CD14-positive monocyte (primary cell): ENCODE measurements around the gene POLE. TPM values are rescaled to one million over a fixed set of nuclear protein-coding genes. Genes with fewer than 3 reads are reported as not detected.

Experiments
- DNase-seq, 3 donors: peaks; one replicate each; pipeline ENCODE4 v3.0.0-alpha.2; 2011 to 2022
- H2AFZ ChIP-seq: 2 replicates; pipeline ENCODE4 v1.6.0; 2012; ENCODE audit warnings: mild to moderate bottlenecking, low read depth, low read length, inconsistent platforms; ENCODE audit not compliant: insufficient read depth, poor library complexity, severe bottlenecking
- H3K27ac ChIP-seq, 2 donors: 1 replicate in 1 of 2; 2 replicates in 1 of 2; pipeline ENCODE4 v1.5.1; 2012 to 2013; ENCODE audit warnings: low read length in 2 of 2, control low read depth in 1 of 2, inconsistent platforms in 1 of 2, low read depth in 1 of 2, mild to moderate bottlenecking in 1 of 2
- H3K27me3 ChIP-seq, 2 donors: one replicate each; pipeline versions ENCODE4 v1.6.0 to v1.6.1; 2011 to 2013; ENCODE audit warnings: low read length in 2 of 2; ENCODE audit not compliant: control insufficient read depth in 2 of 2, insufficient read depth in 2 of 2
- H3K36me3 ChIP-seq, 2 donors: replicated peaks in 1 of 2; 1 replicate in 1 of 2; 2 replicates in 1 of 2; pipeline versions ENCODE4 v1.5.1 to v1.6.1; 2012 to 2013; ENCODE audit warnings: low read length in 2 of 2, control low read depth in 1 of 2, inconsistent platforms in 1 of 2, mild to moderate bottlenecking in 1 of 2; ENCODE audit not compliant: insufficient read depth in 2 of 2, control insufficient read depth in 1 of 2
- H3K4me1 ChIP-seq, 2 donors: 1 replicate in 1 of 2; 2 replicates in 1 of 2; pipeline versions ENCODE4 v1.5.1 to v1.6.1; 2012 to 2013; ENCODE audit warnings: low read length in 2 of 2, control low read depth in 1 of 2, inconsistent platforms in 1 of 2, mild to moderate bottlenecking in 1 of 2, moderate library complexity in 1 of 2; ENCODE audit not compliant: insufficient read depth in 2 of 2, control insufficient read depth in 1 of 2
- H3K4me2 ChIP-seq: replicated peaks from 2 replicates; pipeline ENCODE3; 2012; ENCODE audit warnings: low read length, moderate library complexity, mild to moderate bottlenecking; ENCODE audit not compliant: poor library complexity, severe bottlenecking; ENCODE audit errors: extremely low read depth
- H3K4me3 ChIP-seq, 3 experiments: fragments of 200-600 bp in 1 of 3; sonication (generic) in 1 of 3; replicated peaks in 1 of 3; 1 replicate in 2 of 3; 2 replicates in 1 of 3; pipeline ENCODE4 v1.5.1; 2011 to 2013; ENCODE audit warnings: low read length in 3 of 3, mild to moderate bottlenecking in 3 of 3, control low read depth in 2 of 3, low read depth in 2 of 3, inconsistent platforms in 1 of 3, moderate library complexity in 1 of 3
- H3K79me2 ChIP-seq: 2 replicates; pipeline ENCODE4 v1.6.0; 2012; ENCODE audit warnings: mild to moderate bottlenecking, control low read depth, inconsistent platforms, low read length, moderate library complexity; ENCODE audit not compliant: insufficient read depth
- H3K9ac ChIP-seq: 2 replicates; pipeline ENCODE4 v1.6.0; 2017; ENCODE audit warnings: low read length, mild to moderate bottlenecking; ENCODE audit not compliant: insufficient read depth, poor library complexity, severe bottlenecking
- H3K9me3 ChIP-seq, 2 donors: replicated peaks in 1 of 2; 1 replicate in 1 of 2; 2 replicates in 1 of 2; pipeline versions ENCODE4 v1.5.1 to v1.6.1; 2012 to 2013; ENCODE audit warnings: low read length in 2 of 2, control low read depth in 1 of 2; ENCODE audit not compliant: control insufficient read depth in 1 of 2, insufficient read depth in 1 of 2
- H4K20me1 ChIP-seq: 2 replicates; pipeline ENCODE4 v1.6.0; 2012; ENCODE audit warnings: mild to moderate bottlenecking, low read length, control low read depth, moderate library complexity; ENCODE audit not compliant: insufficient read depth
- H3K27ac Mint-ChIP-seq, 7 donors: one replicate each; pipeline ENCODE4 v1.8.0; 2020; ENCODE audit warnings: mild to moderate bottlenecking in 7 of 7, mixed read lengths in 7 of 7, moderate library complexity in 6 of 7, inconsistent platforms in 2 of 7
- H3K27me3 Mint-ChIP-seq, 3 donors: one replicate each; pipeline ENCODE4 v1.8.0; 2021 to 2022; ENCODE audit warnings: low read depth in 3 of 3, mild to moderate bottlenecking in 3 of 3, mixed read lengths in 3 of 3, moderate library complexity in 3 of 3, inconsistent platforms in 1 of 3
- H3K36me3 Mint-ChIP-seq, 2 donors: one replicate each; pipeline ENCODE4 v1.8.0; 2020; ENCODE audit warnings: mixed read lengths in 2 of 2, inconsistent platforms in 1 of 2, mild to moderate bottlenecking in 1 of 2
- H3K4me1 Mint-ChIP-seq: one replicate; pipeline ENCODE4 v1.8.0; 2020; ENCODE audit warnings: mild to moderate bottlenecking, mixed read lengths
- H3K4me3 Mint-ChIP-seq, 2 donors: one replicate each; pipeline ENCODE4 v1.8.0; 2020; ENCODE audit warnings: mild to moderate bottlenecking in 2 of 2, mixed read lengths in 2 of 2, moderate library complexity in 1 of 2
- H3K9me3 Mint-ChIP-seq, 7 donors: one replicate each; pipeline ENCODE4 v1.8.0; 2020 to 2022; ENCODE audit warnings: mixed read lengths in 7 of 7, mild to moderate bottlenecking in 6 of 7, moderate library complexity in 6 of 7, inconsistent platforms in 2 of 7
- WGBS: methylation state at CpG from one replicate; pipeline ENCODE4 v1.1.5; 2013; ENCODE audit warnings: missing lambda C conversion rate; ENCODE audit not compliant: insufficient coverage; 5-methylcytosine and 5-hydroxymethylcytosine counted together
- intact Hi-C, 2 donors: fragments of 100-400 bp; cut with micrococcal nuclease; formaldehyde crosslinking; loops; one replicate each; pipeline versions ENCODE4 v1.15.0 to v1.15.1; 2023
- polyA plus RNA-seq, 3 donors: library from polyadenylated mRNA; depleted of rRNA in 1 of 3; unstranded in 2 of 3; stranded (reverse) in 1 of 3; fragments of 300-500 nt in 2 of 3; fragments of >200 nt in 1 of 3; fragmentation: Illumina TruSeq in 2 of 3; gene quantifications; 1 replicate in 2 of 3; 2 replicates in 1 of 3; pipeline ENCODE4 v1.2.3, GENCODE V29; 2012 to 2021
- TF ChIP-seq, protein P1 (sequence below): fragments of 200-600 bp; IDR thresholded peaks from one replicate; pipeline ENCODE4 v1.8.0; 2022; ENCODE audit warnings: antibody characterized with exemption, mild to moderate bottlenecking

The POLE gene
- polyA plus RNA-seq, 3 donors, result 1.00 to 24.2 (median 2.2) TPM

DNA sequence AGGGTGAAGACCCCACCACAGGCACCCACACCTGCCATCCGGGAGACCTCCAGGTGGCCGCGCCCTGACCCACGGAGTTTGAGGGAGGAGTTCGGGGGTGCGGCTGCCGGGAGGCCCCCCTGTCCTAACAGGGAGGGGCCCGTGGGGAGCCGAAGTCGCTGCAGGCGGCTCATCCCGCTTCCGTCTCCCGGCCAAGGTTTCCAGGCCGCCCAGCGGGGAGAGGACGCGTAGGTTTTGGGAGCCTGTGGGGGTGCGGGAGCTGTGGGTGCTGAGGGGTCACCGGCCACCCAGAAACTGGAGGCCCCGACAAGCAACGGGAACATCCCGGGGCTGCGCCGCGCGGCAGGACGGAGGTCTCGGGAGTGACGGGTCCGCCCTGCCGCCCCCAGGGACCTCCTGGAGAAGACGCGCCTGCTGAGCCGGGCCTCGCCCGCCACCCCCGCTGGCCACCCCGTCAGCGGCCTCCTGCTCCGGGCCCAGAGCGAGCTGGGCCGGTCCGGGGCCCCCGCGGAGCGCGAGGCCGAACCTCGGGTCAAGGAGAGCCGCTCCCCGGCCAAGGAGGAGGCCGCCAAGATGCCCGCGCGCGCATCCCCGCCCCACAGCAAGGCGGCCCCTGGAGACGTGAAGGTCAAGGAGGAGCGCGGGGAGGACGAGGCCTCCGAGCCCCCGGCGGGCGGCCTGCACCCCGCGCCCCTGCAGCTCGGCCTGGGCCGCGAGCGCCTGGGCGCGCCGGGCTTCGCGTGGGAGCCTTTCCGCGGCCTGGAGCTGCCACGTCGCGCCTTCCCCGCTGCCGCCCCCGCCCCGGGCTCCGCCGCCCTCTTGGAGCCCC lies 104.3 kb downstream of the POLE start:
- H3K9ac ChIP-seq, result no peak overlapping the region
- Mint-ChIP-seq H3K4me1 (no peaks in the 10 kb centered on the region), H3K4me3 (no peak overlapping the region), H3K9me3 (peaks cover 0 to 6% (median 0%) of the 10 kb centered on the region in 7 donors), H3K36me3 (peaks cover 22 to 46% of the 10 kb centered on the region in 2 donors), H3K27me3 (peaks cover 0 to 2% (median 2%) of the 10 kb centered on the region in 3 donors), H3K27ac (no peak overlapping the region)
- H3K27ac ChIP-seq, result no peak overlapping the region
- peaks cover 0 to 9% of the 10 kb centered on the region in 2 donors for H3K9me3 ChIP-seq
- no peaks in the 10 kb centered on the region for H3K27me3 ChIP-seq
- WGBS, result 95% methylated on average over 73 of the region's 89 CpGs
- intact Hi-C loops, result no loop called here
- no peak overlapping the region for H3K4me3 ChIP-seq
- H3K36me3 ChIP-seq, result peaks cover 17 to 22% of the 10 kb centered on the region in 2 donors
- H2AFZ ChIP-seq, result no peak overlapping the region
- no peak overlapping the region for H3K4me2 ChIP-seq
- no peaks in the 10 kb centered on the region for H4K20me1 ChIP-seq
- no peaks in the 10 kb centered on the region for H3K79me2 ChIP-seq
- H3K4me1 ChIP-seq, result no peaks in the 10 kb centered on the region
- no peak for DNase-seq
- TF ChIP-seq, protein P1, sequence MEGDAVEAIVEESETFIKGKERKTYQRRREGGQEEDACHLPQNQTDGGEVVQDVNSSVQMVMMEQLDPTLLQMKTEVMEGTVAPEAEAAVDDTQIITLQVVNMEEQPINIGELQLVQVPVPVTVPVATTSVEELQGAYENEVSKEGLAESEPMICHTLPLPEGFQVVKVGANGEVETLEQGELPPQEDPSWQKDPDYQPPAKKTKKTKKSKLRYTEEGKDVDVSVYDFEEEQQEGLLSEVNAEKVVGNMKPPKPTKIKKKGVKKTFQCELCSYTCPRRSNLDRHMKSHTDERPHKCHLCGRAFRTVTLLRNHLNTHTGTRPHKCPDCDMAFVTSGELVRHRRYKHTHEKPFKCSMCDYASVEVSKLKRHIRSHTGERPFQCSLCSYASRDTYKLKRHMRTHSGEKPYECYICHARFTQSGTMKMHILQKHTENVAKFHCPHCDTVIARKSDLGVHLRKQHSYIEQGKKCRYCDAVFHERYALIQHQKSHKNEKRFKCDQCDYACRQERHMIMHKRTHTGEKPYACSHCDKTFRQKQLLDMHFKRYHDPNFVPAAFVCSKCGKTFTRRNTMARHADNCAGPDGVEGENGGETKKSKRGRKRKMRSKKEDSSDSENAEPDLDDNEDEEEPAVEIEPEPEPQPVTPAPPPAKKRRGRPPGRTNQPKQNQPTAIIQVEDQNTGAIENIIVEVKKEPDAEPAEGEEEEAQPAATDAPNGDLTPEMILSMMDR, result no peak

DNA sequence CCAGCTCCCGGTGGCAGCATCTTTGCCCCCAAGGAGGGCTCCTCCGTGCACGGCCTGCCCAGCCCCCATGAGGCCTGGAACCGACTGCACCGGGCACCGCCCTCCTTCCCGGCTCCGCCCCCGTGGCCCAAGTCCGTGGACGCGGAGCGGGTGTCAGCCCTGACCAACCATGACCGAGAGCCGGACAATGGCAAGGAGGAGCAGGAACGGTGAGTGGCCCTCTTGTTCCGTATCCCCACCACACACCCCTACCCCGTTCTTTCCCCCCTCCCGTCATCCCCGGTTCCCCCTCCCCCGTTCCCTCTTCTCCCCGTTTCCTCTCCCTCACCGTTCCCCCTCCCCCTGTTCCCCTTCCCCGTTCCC lies 105.1 kb downstream of the POLE start:
- H3K4me3 Mint-ChIP-seq, result no peak overlapping the region
- peaks cover 0 to 9% of the 10 kb centered on the region in 2 donors for H3K9me3 ChIP-seq

More for the DNA sequence above, 105.1 kb downstream of the POLE start:
- H4K20me1 ChIP-seq, result no peaks in the 10 kb centered on the region
- intact Hi-C loops, result no loop called here
- H3K27me3 Mint-ChIP-seq, result peaks cover 0 to 2% (median 1%) of the 10 kb centered on the region in 3 donors
- no peaks in the 10 kb centered on the region for H3K4me1 Mint-ChIP-seq
- H3K9me3 Mint-ChIP-seq, result peaks cover 0 to 6% (median 0%) of the 10 kb centered on the region in 7 donors
- TF ChIP-seq, protein P1, result no peak
- H2AFZ ChIP-seq, result no peak overlapping the region
- no peak overlapping the region for H3K9ac ChIP-seq
- H3K27ac ChIP-seq, result no peak overlapping the region
- no peak for DNase-seq
- H3K79me2 ChIP-seq, result no peaks in the 10 kb centered on the region
- H3K27me3 ChIP-seq, result no peaks in the 10 kb centered on the region
- WGBS, result 96% methylated on average over 17 of the region's 24 CpGs
- H3K4me1 ChIP-seq, result no peaks in the 10 kb centered on the region
- H3K36me3 ChIP-seq, result peaks cover 22 to 30% of the 10 kb centered on the region in 2 donors
- H3K4me3 ChIP-seq, result no peak overlapping the region
- H3K27ac Mint-ChIP-seq, result no peak overlapping the region
- peaks cover 28 to 52% of the 10 kb centered on the region in 2 donors for H3K36me3 Mint-ChIP-seq
- no peak overlapping the region for H3K4me2 ChIP-seq
